Loucy (cell line): Measurements from ENCODE around the gene NTN1.

Source experiments
- EZH2phosphoT487 ChIP-seq: fragments of 200-600 bp; IDR thresholded peaks from 2 replicates; pipeline ENCODE4 v1.6.1; 2018; ENCODE audit warnings: antibody characterized with exemption, mild to moderate bottlenecking, moderate library complexity, borderline replicate concordance
- TF ChIP-seq, protein P1 (sequence below): fragments of 200-600 bp; sonication (generic); conservative IDR thresholded peaks from 2 replicates; pipeline ENCODE4 v1.5.1; 2014; ENCODE audit warnings: mild to moderate bottlenecking, antibody characterized with exemption, low read length

DNA sequence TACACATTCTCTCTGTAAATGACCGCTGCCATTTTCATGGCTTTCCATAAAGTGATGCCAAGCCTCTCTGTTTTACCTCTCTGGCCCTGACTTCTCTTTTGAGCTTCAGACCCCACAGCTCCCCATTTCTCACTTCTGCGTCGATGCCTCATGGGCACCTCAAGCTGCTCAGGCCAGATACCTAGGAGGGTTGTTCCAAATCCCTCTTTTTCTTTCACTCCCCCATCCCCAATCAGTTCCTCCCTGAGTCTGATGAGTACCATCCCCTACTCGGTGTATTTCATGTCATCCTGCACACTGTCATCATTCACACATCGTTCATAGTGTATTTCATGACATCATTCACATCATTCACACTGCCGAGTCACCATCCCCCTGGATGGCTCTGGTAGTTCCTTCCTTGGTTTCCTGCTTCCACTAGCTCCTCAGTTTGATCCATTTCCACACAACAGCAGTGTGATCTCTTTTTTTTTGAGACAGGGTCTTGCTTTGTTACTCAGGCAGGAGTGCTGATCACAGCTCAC lies 43.1 kb downstream of the NTN1 start:
- TF ChIP-seq, protein P1, sequence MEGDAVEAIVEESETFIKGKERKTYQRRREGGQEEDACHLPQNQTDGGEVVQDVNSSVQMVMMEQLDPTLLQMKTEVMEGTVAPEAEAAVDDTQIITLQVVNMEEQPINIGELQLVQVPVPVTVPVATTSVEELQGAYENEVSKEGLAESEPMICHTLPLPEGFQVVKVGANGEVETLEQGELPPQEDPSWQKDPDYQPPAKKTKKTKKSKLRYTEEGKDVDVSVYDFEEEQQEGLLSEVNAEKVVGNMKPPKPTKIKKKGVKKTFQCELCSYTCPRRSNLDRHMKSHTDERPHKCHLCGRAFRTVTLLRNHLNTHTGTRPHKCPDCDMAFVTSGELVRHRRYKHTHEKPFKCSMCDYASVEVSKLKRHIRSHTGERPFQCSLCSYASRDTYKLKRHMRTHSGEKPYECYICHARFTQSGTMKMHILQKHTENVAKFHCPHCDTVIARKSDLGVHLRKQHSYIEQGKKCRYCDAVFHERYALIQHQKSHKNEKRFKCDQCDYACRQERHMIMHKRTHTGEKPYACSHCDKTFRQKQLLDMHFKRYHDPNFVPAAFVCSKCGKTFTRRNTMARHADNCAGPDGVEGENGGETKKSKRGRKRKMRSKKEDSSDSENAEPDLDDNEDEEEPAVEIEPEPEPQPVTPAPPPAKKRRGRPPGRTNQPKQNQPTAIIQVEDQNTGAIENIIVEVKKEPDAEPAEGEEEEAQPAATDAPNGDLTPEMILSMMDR: no peak
- no peak for TF ChIP-seq EZH2phosphoT487
